Esophagus muscularis mucosa (tissue), 3 donors: ENCODE results near the gene MAMDC4.

Experiments
- EP300 ChIP-seq: sonication (generic); formaldehyde crosslinking; IDR thresholded peaks from one replicate; pipeline ENCODE4 v1.6.1; 2017; ENCODE audit warnings: antibody characterized with exemption
- TF ChIP-seq, protein P1 (sequence below), 3 experiments: fragments of 200-600 bp in 2 of 3; fragments of 450-650 bp in 1 of 3; sonication (generic) in 2 of 3; IDR thresholded peaks; one replicate each; pipeline ENCODE4 v1.5.1; 2017 to 2019; ENCODE audit warnings: antibody characterized with exemption in 3 of 3, mild to moderate bottlenecking in 2 of 3, moderate library complexity in 1 of 3

DNA sequence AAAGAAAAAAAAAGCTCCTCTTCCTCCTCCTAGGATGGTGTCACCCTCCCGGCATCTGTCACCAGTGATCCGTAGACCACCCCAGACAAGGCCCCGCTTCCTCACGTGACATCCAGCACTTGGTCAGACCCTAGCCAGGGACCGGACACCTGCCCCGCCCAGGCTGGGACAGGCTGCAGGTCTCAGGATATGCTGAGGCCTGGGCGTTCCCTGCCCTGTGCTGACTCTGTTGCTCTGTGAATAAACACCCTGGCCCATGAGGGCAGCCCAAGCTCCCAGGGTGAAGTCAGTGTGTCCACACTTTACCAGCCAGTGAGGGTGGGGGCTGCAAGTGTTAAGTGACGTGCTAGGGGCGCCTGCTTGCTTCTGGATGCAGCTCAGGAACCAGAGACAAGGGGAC is 8.4 kb downstream of the MAMDC4 start:
- TF ChIP-seq EP300: no peak
- TF ChIP-seq, protein P1, sequence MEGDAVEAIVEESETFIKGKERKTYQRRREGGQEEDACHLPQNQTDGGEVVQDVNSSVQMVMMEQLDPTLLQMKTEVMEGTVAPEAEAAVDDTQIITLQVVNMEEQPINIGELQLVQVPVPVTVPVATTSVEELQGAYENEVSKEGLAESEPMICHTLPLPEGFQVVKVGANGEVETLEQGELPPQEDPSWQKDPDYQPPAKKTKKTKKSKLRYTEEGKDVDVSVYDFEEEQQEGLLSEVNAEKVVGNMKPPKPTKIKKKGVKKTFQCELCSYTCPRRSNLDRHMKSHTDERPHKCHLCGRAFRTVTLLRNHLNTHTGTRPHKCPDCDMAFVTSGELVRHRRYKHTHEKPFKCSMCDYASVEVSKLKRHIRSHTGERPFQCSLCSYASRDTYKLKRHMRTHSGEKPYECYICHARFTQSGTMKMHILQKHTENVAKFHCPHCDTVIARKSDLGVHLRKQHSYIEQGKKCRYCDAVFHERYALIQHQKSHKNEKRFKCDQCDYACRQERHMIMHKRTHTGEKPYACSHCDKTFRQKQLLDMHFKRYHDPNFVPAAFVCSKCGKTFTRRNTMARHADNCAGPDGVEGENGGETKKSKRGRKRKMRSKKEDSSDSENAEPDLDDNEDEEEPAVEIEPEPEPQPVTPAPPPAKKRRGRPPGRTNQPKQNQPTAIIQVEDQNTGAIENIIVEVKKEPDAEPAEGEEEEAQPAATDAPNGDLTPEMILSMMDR (IDR thresholded peaks at IDR 0.05): no peak
